ENCODE data around the gene PHACTR2. TPM values are rescaled to one million over a fixed set of nuclear protein-coding genes. Genes with fewer than 3 reads are reported as not detected.
A peak's percentile ranks its signal among the peaks of the same experiment; 100 is the strongest.

The PHACTR2 gene
- total and polyA plus RNA-seq, 2 of the 13 experiments (the other 11 are each of a cell fraction or from before 2014, with no cell fraction given) = 11.3 to 28.2 TPM

GRCh38 chr6:143842902-143843676 is 165.3 kb downstream of the PHACTR2 start, which contains the start of gene LTV1 (continued):
- TF ChIP-seq ZSCAN29 (CRISPR knock-in tag; conservative IDR thresholded peaks at IDR 0.05) (peak; percentile 69; the same call in 1 of the 2 replicates), PHF5A (CRISPR knock-in tag; IDR thresholded peaks at IDR 0.05; ENCODE audit: low read depth, unreplicated experiment) (no peak), MYPOP (CRISPR knock-in tag; IDR thresholded peaks at IDR 0.05) (peak; percentile 82; the same call in 1 of the 2 replicates), RAD51 (IDR thresholded peaks at IDR 0.05; ENCODE audit: borderline replicate concordance) (no peak), ZBTB10 (CRISPR knock-in tag; IDR thresholded peaks at IDR 0.05; ENCODE audit: borderline replicate concordance) (peak; percentile 95), NFE2 (CRISPR knock-in tag; IDR thresholded peaks at IDR 0.05) (no peak; the same call in 1 of the 2 replicates), BCL6 (CRISPR knock-in tag; IDR thresholded peaks at IDR 0.05) (peak; percentile 66), GABPB1 (CRISPR knock-in tag; IDR thresholded peaks at IDR 0.05) (peak; percentile 99), ZMAT3 (CRISPR knock-in tag; conservative IDR thresholded peaks at IDR 0.05) (peak; percentile 97), FOXJ3 (CRISPR knock-in tag; IDR thresholded peaks at IDR 0.05; ENCODE audit: borderline replicate concordance) (peak; percentile 86), ZNF562 (CRISPR knock-in tag; IDR thresholded peaks at IDR 0.05; ENCODE audit: borderline replicate concordance) (no peak; the same call in 1 of the 2 replicates), FOXM1 (CRISPR knock-in tag; IDR thresholded peaks at IDR 0.05) (peak; percentile 91), PBX2 (CRISPR knock-in tag; IDR thresholded peaks at IDR 0.05) (peak; percentile 8; the same call in 1 of the 2 replicates), ZNF232 (CRISPR knock-in tag; IDR thresholded peaks at IDR 0.05; ENCODE audit: borderline replicate concordance) (peak; percentile 99), ARNTL (CRISPR knock-in tag; IDR thresholded peaks at IDR 0.05) (peak; percentile 99), ZNF160 (CRISPR knock-in tag; IDR thresholded peaks at IDR 0.05) (peak; percentile 97), ZNF850 (CRISPR knock-in tag; conservative IDR thresholded peaks at IDR 0.05) (0 out of 2 replicates have a peak, but pooled peaks have one; percentile 71), ZNF766 (CRISPR knock-in tag; IDR thresholded peaks at IDR 0.05; ENCODE audit: borderline replicate concordance) (peak; percentile 98)

Measured in HepG2 (cell line).